Muscle of leg (tissue), 11 donors: Measurements from ENCODE around the gene PITPNC1. TPM values are rescaled to one million over a fixed set of nuclear protein-coding genes. Genes with fewer than 3 reads are reported as not detected.
A peak's percentile ranks its signal among the peaks of the same experiment; 100 is the strongest.
"Not testable (repeated sequence)": the region's sequence is repeated elsewhere in the genome, so short reads cannot be mapped to it uniquely, and the experiment has no call there.

Source experiments
- DNase-seq: peaks from one replicate; pipeline ENCODE4 v3.0.0; 2013
- H3K27ac ChIP-seq: one replicate; pipeline ENCODE4 v1.5.1; 2013; ENCODE audit warnings: mild to moderate bottlenecking, low read length, control low read depth
- H3K27me3 ChIP-seq: one replicate; pipeline ENCODE4 v1.6.1; 2013; ENCODE audit warnings: low read length; ENCODE audit not compliant: control insufficient read depth, insufficient read depth
- H3K36me3 ChIP-seq: one replicate; pipeline ENCODE4 v1.6.1; 2013; ENCODE audit warnings: low read length; ENCODE audit not compliant: control insufficient read depth, insufficient read depth
- H3K4me1 ChIP-seq: one replicate; pipeline ENCODE4 v1.6.1; 2013; ENCODE audit warnings: low read length; ENCODE audit not compliant: control insufficient read depth, insufficient read depth
- H3K4me3 ChIP-seq: one replicate; pipeline ENCODE4 v1.5.1; 2013; ENCODE audit warnings: low read length, control low read depth
- H3K9me3 ChIP-seq: replicated peaks from 2 replicates; pipeline ENCODE4 v1.6.1; 2013; ENCODE audit warnings: low read depth, low read length; ENCODE audit not compliant: control insufficient read depth
- WGBS: methylation state at CpG from one replicate; pipeline ENCODE4 v1.1.5; 2013; ENCODE audit warnings: missing lambda C conversion rate; ENCODE audit not compliant: insufficient coverage; 5-methylcytosine and 5-hydroxymethylcytosine counted together
- polyA plus RNA-seq, 8 donors: library from polyadenylated mRNA; unstranded; fragments of 120-200 nt; gene quantifications; one replicate each; pipeline versions ENCODE4 v1.2.1 to v1.2.3, GENCODE V29; 2013; ENCODE audit warnings: inconsistent platforms in 1 of 8, low replicate concordance in 1 of 8; ENCODE audit not compliant: insufficient read length in 8 of 8, insufficient read depth in 1 of 8
- total RNA-seq: library from RNA; stranded (reverse); fragments of 120-200 nt; gene quantifications from one replicate; pipeline ENCODE4 v1.2.4, GENCODE V29; 2013

Gene PITPNC1
- total and polyA plus RNA-seq, 9 donors: 8.6 to 11.9 (median 10.0) TPM

GRCh38 chr17:67469208-67469980 is 92.3 kb downstream of the PITPNC1 start:
- WGBS: 25% methylated on average over 7 of the region's 13 CpGs
- Histone ChIP-seq H3K27me3 (no peaks in the 10 kb centered on the region), H3K4me1 (peaks cover 19% of the 10 kb centered on the region), H3K4me3 (no peak overlapping the region), H3K36me3 (no peaks in the 10 kb centered on the region), H3K27ac (peak overlapping the region; percentile 67), H3K9me3 (peaks cover 4% of the 10 kb centered on the region)
- no peak for DNase-seq

- WGBS: no CpG with 5 or more reads among the region's 1 CpG
- H3K27ac ChIP-seq: no peak overlapping the region
- no peaks in the 10 kb centered on the region for H3K36me3 ChIP-seq
- no peak for DNase-seq
- peaks cover 24% of the 10 kb centered on the region for H3K4me1 ChIP-seq
- H3K27me3 ChIP-seq: no peaks in the 10 kb centered on the region
- peaks cover 4% of the 10 kb centered on the region for H3K9me3 ChIP-seq
- no peak overlapping the region for H3K4me3 ChIP-seq
Measured at GRCh38 chr17:67470163-67470562, 93.1 kb downstream of the PITPNC1 start.

GRCh38 chr17:67471118-67471517 is 94.0 kb downstream of the PITPNC1 start:
- no peak for DNase-seq
- H3K27me3 ChIP-seq: no peaks in the 10 kb centered on the region
- WGBS: no CpG with 5 or more reads among the region's 1 CpG
- H3K4me3 ChIP-seq: no peak overlapping the region
- H3K4me1 ChIP-seq: peaks cover 30% of the 10 kb centered on the region
- H3K9me3 ChIP-seq: peaks cover 4% of the 10 kb centered on the region
- H3K27ac ChIP-seq: no peak overlapping the region
- H3K36me3 ChIP-seq: no peaks in the 10 kb centered on the region

- not testable (repeated sequence) for DNase-seq
- WGBS: 75% methylated on average over 1 of the region's 4 CpGs
Measured at GRCh38 chr17:67472606-67473005, 95.5 kb downstream of the PITPNC1 start.

GRCh38 chr17:67474081-67474661 is 97.1 kb downstream of the PITPNC1 start:
- WGBS: 25% methylated on average over 11 of the region's 12 CpGs
- peak; percentile 82 for DNase-seq
- no peak overlapping the region for H3K4me3 ChIP-seq
- no peaks in the 10 kb centered on the region for H3K36me3 ChIP-seq
- peaks cover 18% of the 10 kb centered on the region for H3K4me1 ChIP-seq
- peaks cover 4% of the 10 kb centered on the region for H3K9me3 ChIP-seq
- no peaks in the 10 kb centered on the region for H3K27me3 ChIP-seq
- peak overlapping the region; percentile 59 for H3K27ac ChIP-seq

More at GRCh38 chr17:67472606-67473005, 95.5 kb downstream of the PITPNC1 start:
- not testable (repeated sequence) for H3K9me3 ChIP-seq, H3K4me3 ChIP-seq, H3K27ac ChIP-seq, H3K36me3 ChIP-seq, H3K27me3 ChIP-seq
- peaks cover 22% of the 10 kb centered on the region for H3K4me1 ChIP-seq

- H3K36me3 ChIP-seq: no peaks in the 10 kb centered on the region
- peak overlapping the region; percentile 38 for H3K27ac ChIP-seq
- 53% methylated on average over 18 of the region's 23 CpGs for WGBS
- H3K9me3 ChIP-seq: peaks cover 4% of the 10 kb centered on the region
- no peak overlapping the region for H3K4me3 ChIP-seq
- no peaks in the 10 kb centered on the region for H3K27me3 ChIP-seq
- DNase-seq: peak; percentile 79
- peaks cover 14% of the 10 kb centered on the region for H3K4me1 ChIP-seq
Measured at GRCh38 chr17:67475161-67475937, 98.3 kb downstream of the PITPNC1 start.

- WGBS: 100% methylated on average over 4 of the region's 7 CpGs
- Histone ChIP-seq H3K27ac (no peak overlapping the region), H3K4me1 (peaks cover 14% of the 10 kb centered on the region)
Measured at GRCh38 chr17:67476787-67477335, 99.8 kb downstream of the PITPNC1 start.

GRCh38 chr17:67477687-67478086 is 100.6 kb downstream of the PITPNC1 start:
- Histone ChIP-seq H3K36me3 (no peaks in the 10 kb centered on the region), H3K9me3 (no peaks in the 10 kb centered on the region), H3K27ac (no peak overlapping the region), H3K4me1 (peaks cover 14% of the 10 kb centered on the region), H3K27me3 (no peaks in the 10 kb centered on the region), H3K4me3 (no peak overlapping the region)
- DNase-seq: no peak
- 100% methylated on average over 2 of the region's 4 CpGs for WGBS

More at GRCh38 chr17:67476787-67477335, 99.8 kb downstream of the PITPNC1 start:
- Histone ChIP-seq H3K27me3 (no peaks in the 10 kb centered on the region), H3K4me3 (no peak overlapping the region), H3K9me3 (no peaks in the 10 kb centered on the region), H3K36me3 (no peaks in the 10 kb centered on the region)
- no peak for DNase-seq

- Histone ChIP-seq H3K27me3 (no peaks in the 10 kb centered on the region), H3K4me3 (no peak overlapping the region), H3K9me3 (no peaks in the 10 kb centered on the region), H3K36me3 (no peaks in the 10 kb centered on the region), H3K27ac (no peak overlapping the region), H3K4me1 (peaks cover 14% of the 10 kb centered on the region)
- WGBS: 56% methylated on average over 5 of the region's 8 CpGs
- DNase-seq: no peak
Measured at GRCh38 chr17:67478401-67479041, 101.4 kb downstream of the PITPNC1 start.
